Left lung (tissue), 10 donors: ENCODE data around the gene FAM163A. TPM values are rescaled to one million over a fixed set of nuclear protein-coding genes. Genes with fewer than 3 reads are reported as not detected.

Experiments
- ATAC-seq: fragments of 200-7000 bp; cut with Tn5 transposase; one replicate; pipeline ENCODE4 v1.9.1; 2020; ENCODE audit warnings: moderate library complexity
- DNase-seq, 4 donors: peaks; one replicate each; pipeline ENCODE4 v3.0.0-alpha.2; 2013 to 2020
- H3K27ac ChIP-seq, 2 donors: fragments of 200-600 bp; sonication (generic) in 1 of 2; one replicate each; pipeline versions ENCODE4 v1.5.0 to v1.8.0; 2020 to 2021
- H3K27me3 ChIP-seq, 2 donors: fragments of 200-600 bp; sonication (generic) in 1 of 2; one replicate each; pipeline versions ENCODE4 v1.5.0 to v1.8.0; 2020 to 2021
- H3K36me3 ChIP-seq, 2 donors: fragments of 200-600 bp; sonication (generic) in 1 of 2; one replicate each; pipeline versions ENCODE4 v1.5.0 to v1.8.0; 2020 to 2021
- H3K4me1 ChIP-seq, 2 donors: fragments of 200-600 bp; one replicate each; pipeline ENCODE4 v1.8.0; 2021
- H3K4me3 ChIP-seq, 2 donors: fragments of 200-600 bp; sonication (generic) in 1 of 2; one replicate each; pipeline versions ENCODE4 v1.5.0 to v1.8.0; 2020 to 2021; ENCODE audit warnings: mild to moderate bottlenecking in 1 of 2
- H3K9me3 ChIP-seq, 2 donors: fragments of 200-600 bp; sonication (generic) in 1 of 2; one replicate each; pipeline versions ENCODE4 v1.5.0 to v1.8.0; 2020 to 2021
- CTCF ChIP-seq, 2 donors: fragments of 200-600 bp; sonication (generic) in 1 of 2; IDR thresholded peaks; one replicate each; pipeline versions ENCODE4 v1.5.0 to v1.8.0; 2021; ENCODE audit warnings: antibody characterized with exemption in 2 of 2
- intact Hi-C, 2 donors: fragments of 100-400 bp; cut with DNase I; formaldehyde crosslinking; loops; one replicate each; pipeline versions ENCODE4 v1.11.2 to v1.14.2; 2022
- polyA plus RNA-seq, 6 donors: library from polyadenylated mRNA; unstranded; fragments of 120-200 nt; gene quantifications; one replicate each; pipeline ENCODE4 v1.2.1, GENCODE V29; 2013; ENCODE audit not compliant: insufficient read length in 6 of 6
- total RNA-seq, 2 donors: library from RNA; stranded (reverse); fragmentation: NEBNext Ultra II Directional; extraction: Animal tissue kit (Norgen Biotek cat#: 25700); gene quantifications; one replicate each; pipeline ENCODE4 v1.2.1, GENCODE V29; 2021
- donor health status: DM: no; HTN: yes; CAD: no.
- donor health status: DM: no; HTN: no; CAD: no.

The FAM163A gene
- total and polyA plus RNA-seq, 8 donors, result 0.06 to 0.27 (median 0.12) TPM; not detected in 2

GRCh38 chr1:179823693-179824092, 80.6 kb downstream of the FAM163A start:
- intact Hi-C loops, result no loop called here
- Histone ChIP-seq H3K27ac (no peak overlapping the region), H3K4me1 (no peaks in the 10 kb centered on the region), H3K27me3 (no peaks in the 10 kb centered on the region), H3K36me3 (no peaks in the 10 kb centered on the region), H3K4me3 (no peak overlapping the region), H3K9me3 (no peaks in the 10 kb centered on the region)
- no peak for DNase-seq
- TF ChIP-seq CTCF (IDR thresholded peaks at IDR 0.05), result no peak
- no peak for ATAC-seq

GRCh38 chr1:179824265-179824664, 81.2 kb downstream of the FAM163A start:
- Histone ChIP-seq H3K27me3 (no peaks in the 10 kb centered on the region), H3K4me1 (no peaks in the 10 kb centered on the region), H3K36me3 (no peaks in the 10 kb centered on the region), H3K9me3 (no peaks in the 10 kb centered on the region), H3K27ac (no peak overlapping the region), H3K4me3 (no peak overlapping the region)
- ATAC-seq (no peak), DNase-seq (no peak)
- intact Hi-C loops, result no loop called here
- no peak for TF ChIP-seq CTCF (IDR thresholded peaks at IDR 0.05)

- no peak overlapping the region for H3K27ac ChIP-seq
- no peak overlapping the region for H3K4me3 ChIP-seq
- ATAC-seq (no peak), DNase-seq (no peak)
- no peaks in the 10 kb centered on the region for H3K9me3 ChIP-seq
- no peaks in the 10 kb centered on the region for H3K27me3 ChIP-seq
- no peaks in the 10 kb centered on the region for H3K36me3 ChIP-seq
- no peaks in the 10 kb centered on the region for H3K4me1 ChIP-seq
- no peak for TF ChIP-seq CTCF (IDR thresholded peaks at IDR 0.05)
- intact Hi-C loops, result no loop called here
Measured at GRCh38 chr1:179825206-179825605, 82.1 kb downstream of the FAM163A start.

- Histone ChIP-seq H3K9me3 (no peaks in the 10 kb centered on the region), H3K4me1 (no peaks in the 10 kb centered on the region), H3K4me3 (no peak overlapping the region), H3K36me3 (no peaks in the 10 kb centered on the region), H3K27ac (no peak overlapping the region), H3K27me3 (no peaks in the 10 kb centered on the region)
- DNase-seq (no peak), ATAC-seq (no peak)
- intact Hi-C loops, result no loop called here
- TF ChIP-seq CTCF (IDR thresholded peaks at IDR 0.05), result no peak
Measured at GRCh38 chr1:179825798-179826460, 82.8 kb downstream of the FAM163A start.

- no peak for DNase-seq
- Histone ChIP-seq H3K36me3 (no peaks in the 10 kb centered on the region), H3K4me3 (no peak overlapping the region), H3K27me3 (no peaks in the 10 kb centered on the region), H3K4me1 (no peaks in the 10 kb centered on the region), H3K27ac (no peak overlapping the region), H3K9me3 (no peaks in the 10 kb centered on the region)
- TF ChIP-seq CTCF (IDR thresholded peaks at IDR 0.05), result no peak
- intact Hi-C loops, result no loop called here
- ATAC-seq, result no peak
Measured at GRCh38 chr1:179826626-179827280, 83.7 kb downstream of the FAM163A start.
